ENCODE data around the gene OSTN. TPM values are rescaled to one million over a fixed set of nuclear protein-coding genes. Genes with fewer than 3 reads are reported as not detected.

OSTN gene
- total and polyA plus RNA-seq, 9 of the 15 experiments (the other 6 are each of a cell fraction or from before 2014, with no cell fraction given), result not detected

DNA sequence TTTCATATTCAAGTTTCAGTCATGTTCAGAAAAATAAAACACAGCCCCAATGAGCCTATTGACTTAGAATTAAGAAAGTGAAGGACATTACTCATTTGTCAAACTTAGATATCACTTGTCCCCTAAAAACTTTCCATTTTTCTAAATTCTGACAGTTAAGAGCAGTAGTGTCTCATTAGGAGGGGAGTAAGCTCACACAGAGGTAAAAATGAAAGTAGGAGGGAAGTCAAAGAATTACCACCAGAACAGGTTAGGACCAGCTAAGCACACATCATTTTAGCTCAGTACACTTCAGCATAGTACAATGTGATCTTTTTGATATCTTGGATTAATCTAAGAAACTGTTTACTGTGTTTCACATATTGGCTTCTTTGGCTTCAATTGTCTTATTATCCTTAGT is 64.3 kb downstream of the OSTN start (continued):
- TF ChIP-seq TRIM28 (IDR thresholded peaks at IDR 0.05) (no peak), MCM3 (IDR thresholded peaks at IDR 0.05) (no peak), SRSF7 (optimal IDR thresholded peaks at IDR 0.05; ENCODE audit: low read depth, low read length) (no peak), ESRRA (IDR thresholded peaks at IDR 0.05; ENCODE audit: borderline replicate concordance, low read depth) (no peak), NFE2L1 (tag; IDR thresholded peaks at IDR 0.05; ENCODE audit: borderline replicate concordance, low read depth) (no peak), NELFE (IDR thresholded peaks at IDR 0.05; ENCODE audit: insufficient read depth, insufficient read length) (no peak), BRF1 (IDR thresholded peaks at IDR 0.05; ENCODE audit: borderline replicate concordance, extremely low read depth, insufficient read length) (no peak)

DNA sequence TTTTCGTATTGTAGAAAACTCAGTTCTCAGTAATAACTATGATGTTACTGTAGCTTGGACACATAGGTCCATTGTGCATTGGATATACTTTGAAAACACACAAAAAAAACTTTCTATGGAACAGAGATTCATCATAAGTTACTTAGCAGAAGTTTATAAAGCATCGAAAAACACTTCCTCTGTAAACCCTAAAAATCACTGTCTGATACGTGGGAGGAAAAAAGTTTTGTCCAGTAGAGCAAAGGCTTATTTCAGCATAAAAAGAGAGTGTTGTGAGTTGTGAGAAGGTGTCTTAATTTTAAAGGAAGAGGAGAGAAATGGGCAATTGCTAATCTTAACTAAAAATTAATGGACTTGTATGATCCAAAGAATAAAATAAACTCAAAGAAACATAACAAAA is 64.8 kb downstream of the OSTN start:
- CTCF ChIA-PET (ENCODE audit: low intra/inter-chr PET ratio), result no interaction called here
- H3K27me3 ChIP-seq (ENCODE audit: control insufficient read depth in 2 of 2, insufficient read depth in 2 of 2, low read length in 2 of 2), result peaks cover 0 to 5% of the 10 kb centered on the region in 2 experiments; a peak in 2 of 5 replicates
- no peaks in the 10 kb centered on the region for H4K20me1 ChIP-seq (replicated peaks; ENCODE audit: control insufficient read depth, insufficient read depth, low read length)
- H2AFZ ChIP-seq (ENCODE audit: low read depth, low read length), result no peak overlapping the region
- POLR2A ChIA-PET, result no interaction called here
- H3K4me2 ChIP-seq (ENCODE audit: insufficient read depth, low read length), result no peak overlapping the region
- H3K4me3 ChIP-seq, result no peak overlapping the region
- FAIRE-seq (no peak), DNase-seq (ENCODE audit: extremely low read depth in 1 of 4, low spot score in 3 of 4) (no peak), ATAC-seq (no peak)
- no peaks in the 10 kb centered on the region for H3K9me3 ChIP-seq (replicated peaks; ENCODE audit: control insufficient read depth, insufficient read depth, low read depth, low read length)
- TF ChIP-seq, protein P1, sequence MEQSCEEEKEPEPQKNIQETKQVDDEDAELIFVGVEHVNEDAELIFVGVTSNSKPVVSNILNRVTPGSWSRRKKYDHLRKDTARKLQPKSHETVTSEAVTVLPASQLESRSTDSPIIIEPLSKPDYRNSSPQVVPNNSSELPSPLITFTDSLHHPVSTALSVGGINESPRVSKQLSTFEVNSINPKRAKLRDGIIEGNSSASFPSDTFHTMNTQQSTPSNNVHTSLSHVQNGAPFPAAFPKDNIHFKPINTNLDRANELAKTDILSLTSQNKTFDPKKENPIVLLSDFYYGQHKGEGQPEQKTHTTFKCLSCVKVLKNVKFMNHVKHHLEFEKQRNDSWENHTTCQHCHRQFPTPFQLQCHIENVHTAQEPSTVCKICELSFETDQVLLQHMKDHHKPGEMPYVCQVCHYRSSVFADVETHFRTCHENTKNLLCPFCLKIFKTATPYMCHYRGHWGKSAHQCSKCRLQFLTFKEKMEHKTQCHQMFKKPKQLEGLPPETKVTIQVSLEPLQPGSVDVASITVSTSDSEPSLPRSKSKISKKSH (CRISPR knock-in tag; IDR thresholded peaks at IDR 0.05), result no peak
- no peak for TF ChIP-seq NUFIP1 (IDR thresholded peaks at IDR 0.05; ENCODE audit: partially characterized antibody)
- no peak overlapping the region for H3K9ac ChIP-seq (ENCODE audit: insufficient read depth in 1 of 2, low read depth in 2 of 2, low read length in 2 of 2)
- in situ Hi-C loops (cut with MboI), result no loop called here
- H3K27ac ChIP-seq (ENCODE audit: extremely low read depth, low read depth, low read length), result no peak overlapping the region
- H3K9me1 ChIP-seq (ENCODE audit: control insufficient read depth, insufficient read depth, low read length), result no peaks in the 10 kb centered on the region
- no peaks in the 10 kb centered on the region for H3K79me2 ChIP-seq (ENCODE audit: control insufficient read depth, insufficient read depth, low read length)
- BruUV-seq (replicated peaks), result no TSS peak
- 0% methylated on average over 3 of the region's 3 CpGs for WGBS (ENCODE audit: insufficient coverage, low coverage, missing lambda C conversion rate)
- H3K4me1 ChIP-seq (replicated peaks in 1 of 2; ENCODE audit: control insufficient read depth in 2 of 2, insufficient read depth in 2 of 2, low read length in 2 of 2), result no peaks in the 10 kb centered on the region
- intact Hi-C loops (cut with micrococcal nuclease), result no loop called here
- H3K36me3 ChIP-seq (ENCODE audit: control insufficient read depth, insufficient read depth, low read length), result no peaks in the 10 kb centered on the region

Data from K562 (cell line).